Measurements from ENCODE around the gene AGTRAP. TPM values are rescaled to one million over a fixed set of nuclear protein-coding genes. Genes with fewer than 3 reads are reported as not detected.

AGTRAP gene
- total RNA-seq, 1 donor from 2014 or later, result 25.1 TPM

DNA sequence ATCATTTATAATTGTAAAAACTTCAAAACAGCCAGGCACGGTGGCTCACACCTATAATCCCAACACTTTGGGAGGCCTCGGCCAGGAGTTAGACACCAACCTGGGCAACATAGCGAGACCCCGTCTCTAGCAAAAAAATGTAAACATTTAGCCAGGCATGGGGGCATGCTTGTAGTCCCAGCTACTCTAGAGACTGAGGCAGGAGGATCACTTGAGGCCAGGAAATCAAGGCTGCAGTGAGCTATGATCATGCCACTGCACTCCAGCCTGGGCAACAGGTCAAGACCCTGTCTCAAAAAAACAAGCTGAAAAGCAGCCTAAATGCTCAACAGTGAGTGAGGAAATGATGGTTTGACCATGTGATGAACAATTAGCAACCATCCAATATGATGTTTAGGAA is 33.3 kb downstream of the AGTRAP start:
- H3K27ac Mint-ChIP-seq (ENCODE audit: unreplicated experiment), result no peak overlapping the region
- no peaks in the 10 kb centered on the region for H3K4me1 Mint-ChIP-seq (ENCODE audit: unreplicated experiment)
- TF ChIP-seq, protein P1, sequence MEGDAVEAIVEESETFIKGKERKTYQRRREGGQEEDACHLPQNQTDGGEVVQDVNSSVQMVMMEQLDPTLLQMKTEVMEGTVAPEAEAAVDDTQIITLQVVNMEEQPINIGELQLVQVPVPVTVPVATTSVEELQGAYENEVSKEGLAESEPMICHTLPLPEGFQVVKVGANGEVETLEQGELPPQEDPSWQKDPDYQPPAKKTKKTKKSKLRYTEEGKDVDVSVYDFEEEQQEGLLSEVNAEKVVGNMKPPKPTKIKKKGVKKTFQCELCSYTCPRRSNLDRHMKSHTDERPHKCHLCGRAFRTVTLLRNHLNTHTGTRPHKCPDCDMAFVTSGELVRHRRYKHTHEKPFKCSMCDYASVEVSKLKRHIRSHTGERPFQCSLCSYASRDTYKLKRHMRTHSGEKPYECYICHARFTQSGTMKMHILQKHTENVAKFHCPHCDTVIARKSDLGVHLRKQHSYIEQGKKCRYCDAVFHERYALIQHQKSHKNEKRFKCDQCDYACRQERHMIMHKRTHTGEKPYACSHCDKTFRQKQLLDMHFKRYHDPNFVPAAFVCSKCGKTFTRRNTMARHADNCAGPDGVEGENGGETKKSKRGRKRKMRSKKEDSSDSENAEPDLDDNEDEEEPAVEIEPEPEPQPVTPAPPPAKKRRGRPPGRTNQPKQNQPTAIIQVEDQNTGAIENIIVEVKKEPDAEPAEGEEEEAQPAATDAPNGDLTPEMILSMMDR (IDR thresholded peaks at IDR 0.05; ENCODE audit: unreplicated experiment), result no peak

DNA sequence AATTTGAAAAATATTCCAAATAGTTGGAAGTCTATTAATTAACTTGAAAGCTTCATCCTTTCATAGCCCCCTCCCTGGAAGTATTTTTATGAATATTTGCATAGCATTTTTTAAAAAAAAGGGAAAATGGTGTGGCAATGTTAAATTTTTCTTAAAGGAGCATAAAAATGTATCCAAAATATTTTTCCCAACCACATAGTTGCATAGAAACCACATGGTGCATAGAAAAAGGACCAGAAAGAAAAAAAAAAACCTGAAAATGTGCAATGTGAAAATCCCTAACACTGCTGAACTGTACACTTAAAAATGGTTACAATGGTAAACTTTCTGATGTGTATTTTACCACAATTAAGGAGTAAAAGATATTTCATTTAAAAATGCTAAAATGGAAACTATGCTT is 34.1 kb downstream of the AGTRAP start:
- H3K9me3 Mint-ChIP-seq (ENCODE audit: unreplicated experiment), result no peaks in the 10 kb centered on the region
- no peaks in the 10 kb centered on the region for H3K4me1 Mint-ChIP-seq (ENCODE audit: unreplicated experiment)
- no peak overlapping the region for H3K4me3 Mint-ChIP-seq (ENCODE audit: unreplicated experiment)
- peaks cover 9% of the 10 kb centered on the region for H3K27me3 Mint-ChIP-seq (ENCODE audit: unreplicated experiment)
- TF ChIP-seq, protein P1 (IDR thresholded peaks at IDR 0.05; ENCODE audit: unreplicated experiment), result no peak
- no peak overlapping the region for H3K27ac Mint-ChIP-seq (ENCODE audit: unreplicated experiment)
- DNase-seq (ENCODE audit: low spot score), result no peak
- no peaks in the 10 kb centered on the region for H3K36me3 Mint-ChIP-seq (ENCODE audit: low read depth, unreplicated experiment)

More for the DNA sequence above, 33.3 kb downstream of the AGTRAP start:
- Mint-ChIP-seq H3K36me3 (ENCODE audit: low read depth, unreplicated experiment) (no peaks in the 10 kb centered on the region), H3K9me3 (ENCODE audit: unreplicated experiment) (no peaks in the 10 kb centered on the region), H3K4me3 (ENCODE audit: unreplicated experiment) (no peak overlapping the region), H3K27me3 (ENCODE audit: unreplicated experiment) (peaks cover 9% of the 10 kb centered on the region)
- no peak for DNase-seq (ENCODE audit: low spot score)

DNA sequence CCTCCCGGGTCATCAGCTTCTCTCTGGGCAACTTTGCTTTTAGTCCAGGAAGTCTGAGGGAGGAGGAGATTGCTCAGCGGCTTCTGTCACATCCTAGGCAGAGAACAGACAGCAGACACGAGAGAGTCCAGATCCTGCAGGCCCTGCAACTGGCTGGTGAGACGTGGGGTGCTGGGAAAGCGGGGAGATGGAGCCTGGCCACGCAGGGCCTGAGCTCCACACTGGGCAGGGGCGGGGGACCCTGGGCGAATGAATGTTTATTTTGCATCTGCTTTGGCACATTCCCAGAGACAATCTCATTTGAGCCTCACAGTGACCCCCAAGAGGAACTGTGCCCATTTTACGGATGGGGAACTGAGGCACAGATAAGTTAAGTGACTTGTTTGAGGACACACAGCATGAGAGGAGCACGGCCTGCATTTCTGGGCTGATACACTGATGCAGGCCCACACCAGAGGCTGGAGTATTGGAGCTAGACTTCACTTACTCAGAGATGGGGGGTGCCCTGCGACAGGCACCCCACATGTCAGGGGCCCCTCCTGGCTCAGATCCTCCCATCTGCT is 35.6 kb downstream of the AGTRAP start:
- H3K27me3 Mint-ChIP-seq (ENCODE audit: unreplicated experiment), result peaks cover 7% of the 10 kb centered on the region
- TF ChIP-seq, protein P1 (IDR thresholded peaks at IDR 0.05; ENCODE audit: unreplicated experiment), result no peak
- no peak overlapping the region for H3K27ac Mint-ChIP-seq (ENCODE audit: unreplicated experiment)
- H3K4me1 Mint-ChIP-seq (ENCODE audit: unreplicated experiment), result no peaks in the 10 kb centered on the region
- no peak for DNase-seq (ENCODE audit: low spot score)
- H3K36me3 Mint-ChIP-seq (ENCODE audit: low read depth, unreplicated experiment), result no peaks in the 10 kb centered on the region
- no peaks in the 10 kb centered on the region for H3K9me3 Mint-ChIP-seq (ENCODE audit: unreplicated experiment)
- no peak overlapping the region for H3K4me3 Mint-ChIP-seq (ENCODE audit: unreplicated experiment)

DNA sequence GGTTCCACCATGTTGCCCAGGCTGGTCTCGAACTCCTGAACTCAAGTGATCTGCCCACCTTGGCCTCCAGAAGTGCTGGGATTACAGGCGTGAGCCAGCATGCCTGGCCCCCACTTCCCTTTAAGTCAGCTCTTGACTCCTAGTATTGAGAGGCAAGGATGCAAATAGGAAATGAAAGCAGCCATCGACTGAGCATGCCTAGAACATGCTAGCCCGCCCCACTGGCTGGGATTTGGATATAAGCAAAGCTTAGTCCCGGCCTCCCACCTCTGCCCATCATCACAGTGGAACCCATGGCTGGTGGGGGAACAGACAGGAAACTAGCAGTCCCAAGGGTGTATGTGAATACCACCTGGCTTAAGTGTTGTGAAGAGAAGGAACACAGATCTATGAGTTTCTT is 36.5 kb downstream of the AGTRAP start:
- Mint-ChIP-seq H3K27ac (ENCODE audit: unreplicated experiment) (no peak overlapping the region), H3K36me3 (ENCODE audit: low read depth, unreplicated experiment) (no peaks in the 10 kb centered on the region), H3K4me1 (ENCODE audit: unreplicated experiment) (no peaks in the 10 kb centered on the region), H3K9me3 (ENCODE audit: unreplicated experiment) (no peaks in the 10 kb centered on the region), H3K27me3 (ENCODE audit: unreplicated experiment) (peaks cover 1% of the 10 kb centered on the region), H3K4me3 (ENCODE audit: unreplicated experiment) (no peak overlapping the region)
- no peak for DNase-seq (ENCODE audit: low spot score)
- TF ChIP-seq, protein P1 (IDR thresholded peaks at IDR 0.05; ENCODE audit: unreplicated experiment), result no peak

DNA sequence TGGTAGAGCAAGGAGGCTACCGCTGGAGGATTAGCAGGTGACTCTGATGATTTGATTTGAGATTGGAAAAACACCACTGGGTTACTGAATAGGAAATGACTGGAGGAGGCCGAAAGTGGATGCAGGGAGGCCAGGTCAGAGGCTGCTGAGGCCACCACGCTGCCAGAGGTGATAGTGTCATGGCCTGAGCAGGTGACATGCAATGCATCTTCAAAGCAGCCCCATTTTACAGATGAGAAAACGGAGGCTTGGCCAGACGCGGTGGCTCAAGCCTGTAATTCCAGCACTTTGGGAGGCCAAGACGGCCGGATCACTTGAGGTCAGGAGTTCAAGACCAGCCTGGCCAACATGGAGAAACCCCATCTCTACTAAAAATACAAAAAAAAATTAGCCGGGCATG is 38.8 kb downstream of the AGTRAP start:
- Mint-ChIP-seq H3K9me3 (ENCODE audit: unreplicated experiment) (no peaks in the 10 kb centered on the region), H3K4me3 (ENCODE audit: unreplicated experiment) (no peak overlapping the region)

More for the DNA sequence above, 38.8 kb downstream of the AGTRAP start:
- H3K36me3 Mint-ChIP-seq (ENCODE audit: low read depth, unreplicated experiment), result no peaks in the 10 kb centered on the region
- TF ChIP-seq, protein P1 (IDR thresholded peaks at IDR 0.05; ENCODE audit: unreplicated experiment), result no peak
- no peak overlapping the region for H3K27ac Mint-ChIP-seq (ENCODE audit: unreplicated experiment)
- H3K4me1 Mint-ChIP-seq (ENCODE audit: unreplicated experiment), result no peaks in the 10 kb centered on the region
- H3K27me3 Mint-ChIP-seq (ENCODE audit: unreplicated experiment), result peaks cover 3% of the 10 kb centered on the region
- DNase-seq (ENCODE audit: low spot score), result no peak

All from endothelial cell (in vitro differentiated cells).